Cortex of kidney (tissue), 1 donor: ENCODE results near the gene FAM83C.

Experiments used
- DNase-seq: peaks from one replicate; lab custom pipeline; 2025; lab: John Stamatoyannopoulos, UW

The FAM83C gene

DNA sequence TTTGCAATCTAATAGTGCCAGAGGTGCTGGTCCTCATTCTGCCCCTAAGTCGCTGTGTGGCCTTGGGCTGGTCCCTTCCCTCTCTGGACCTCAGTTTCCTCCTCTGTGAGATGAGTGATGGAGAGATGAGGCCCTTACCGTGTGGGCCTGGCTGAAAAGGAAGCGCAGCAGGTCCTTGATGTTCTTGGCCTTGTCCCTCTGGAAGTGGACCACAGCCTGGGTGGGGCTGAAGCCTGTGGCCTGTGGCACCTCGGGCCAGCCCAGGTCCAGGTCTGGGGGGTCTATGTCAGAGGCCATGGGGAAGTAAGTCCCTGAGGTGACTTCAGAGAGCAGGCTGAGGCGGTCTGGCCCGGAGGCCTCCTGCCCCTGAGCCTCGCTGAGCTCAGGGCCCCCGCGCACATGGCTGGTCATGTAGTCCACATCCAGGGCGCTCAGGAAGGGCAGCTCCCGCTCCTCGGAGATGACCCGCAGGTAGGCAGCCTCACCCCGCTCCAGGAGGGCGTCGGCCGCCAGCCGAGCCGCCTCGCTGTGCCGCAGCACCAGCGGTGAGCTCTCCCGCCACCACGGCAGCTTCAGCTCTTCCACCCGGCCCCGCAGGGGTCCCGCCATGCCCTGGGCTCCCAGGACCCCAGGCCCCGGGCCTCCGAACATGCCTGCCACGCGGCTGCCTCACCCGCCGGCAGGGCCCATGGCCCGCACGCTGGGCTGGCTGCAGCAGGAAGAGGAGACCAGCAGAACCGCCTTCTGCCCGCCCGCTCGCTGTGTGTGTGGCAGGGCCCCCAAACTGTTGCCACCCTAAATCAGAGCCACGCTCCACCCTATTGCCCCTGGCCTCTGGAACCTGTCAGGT is at the start of gene FAM83C:
Gene FAM83C, minus strand, starts transcription at position 772 of the 850 bp plus-strand sequence. Its CDS starts 121 bp downstream, at position 651.
- DNase-seq, result no peak

DNA sequence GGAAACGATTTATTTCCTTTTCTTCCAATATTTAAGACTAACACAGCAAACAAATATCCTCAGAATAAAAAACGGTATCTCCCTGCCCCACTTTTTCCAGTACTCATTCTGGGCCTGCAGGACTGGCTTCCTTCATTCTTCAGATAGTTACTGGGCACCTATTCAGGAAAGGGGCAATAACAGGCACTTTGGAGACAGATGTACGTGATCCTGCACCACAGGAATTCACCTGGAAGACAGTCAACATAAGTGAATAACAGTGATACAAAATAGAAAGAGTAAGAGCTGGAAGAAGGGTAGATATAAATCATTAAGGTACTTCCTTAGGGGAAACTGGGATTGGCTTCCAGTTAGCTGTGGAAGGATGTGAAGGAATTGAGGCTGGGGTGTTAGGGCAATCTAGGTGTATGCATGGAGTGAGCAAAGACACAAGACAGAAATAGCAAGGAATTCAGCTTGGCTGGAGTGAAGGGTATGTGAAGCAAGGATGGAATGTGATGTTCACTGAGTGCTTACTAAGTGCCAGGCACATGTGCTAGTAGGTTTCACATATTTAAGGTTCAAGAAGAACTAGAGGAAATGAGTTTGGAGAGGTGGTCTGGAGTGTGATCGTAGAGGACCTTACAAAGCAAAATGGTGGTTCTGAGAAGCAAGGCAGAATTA is 49.3 kb upstream of the FAM83C start:
- no peak for DNase-seq

DNA sequence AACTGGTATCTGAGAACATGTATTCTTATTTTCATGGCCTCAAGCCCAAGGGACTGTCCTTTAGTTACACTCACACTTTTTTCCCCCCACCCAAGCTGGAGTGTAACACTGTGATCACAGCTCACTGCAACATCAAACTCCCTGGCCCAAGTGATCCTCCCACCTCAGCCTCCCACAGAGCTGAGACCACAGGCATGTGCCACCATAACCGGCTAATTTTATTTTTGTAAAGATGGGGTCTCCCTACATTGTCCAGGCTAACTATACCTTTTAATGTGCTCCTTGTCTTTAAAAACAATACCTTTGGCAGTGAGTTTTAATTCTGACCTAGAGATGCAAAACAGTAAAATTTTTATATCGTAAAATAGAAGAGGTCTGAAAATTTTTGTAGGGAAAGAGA is 48.2 kb upstream of the FAM83C start:
- DNase-seq, result no peak

DNA sequence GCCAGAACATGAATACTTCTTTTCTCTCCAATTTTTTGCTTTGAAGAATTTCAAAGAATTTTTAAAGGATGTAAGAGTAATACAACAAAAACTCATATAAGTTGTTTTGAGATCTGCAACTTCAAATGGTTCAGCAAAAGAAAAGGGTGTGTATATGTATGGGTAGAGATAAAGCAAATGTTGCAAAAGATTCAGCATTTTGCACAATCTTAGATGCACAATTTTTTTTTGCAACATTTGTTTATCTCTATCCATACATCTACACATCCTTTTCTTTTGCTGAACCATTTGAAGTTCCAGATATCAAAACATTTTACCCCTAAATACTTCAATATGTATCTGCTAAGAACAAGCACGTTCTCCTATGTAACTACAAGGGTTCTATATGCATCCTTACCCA is 47.4 kb upstream of the FAM83C start:
- DNase-seq, result no peak

DNA sequence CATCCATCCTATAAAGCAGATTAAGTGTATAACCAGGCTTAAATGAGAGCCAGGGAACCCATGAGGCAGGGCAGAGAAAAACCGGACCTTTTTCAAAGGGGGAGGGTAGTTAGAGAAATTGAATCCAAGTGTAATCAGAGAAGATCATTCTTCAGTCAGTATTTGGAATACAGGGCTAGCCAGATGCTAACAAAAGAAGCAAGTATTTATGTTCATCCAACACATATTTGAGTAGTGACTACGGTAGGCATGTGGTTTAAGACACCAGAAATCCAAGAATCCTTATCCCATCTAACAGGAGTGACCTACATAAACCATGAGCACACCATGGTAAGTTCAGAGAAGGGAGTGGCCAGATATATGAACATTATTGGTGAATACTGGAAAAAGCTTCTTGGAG is 46.8 kb upstream of the FAM83C start:
- no peak for DNase-seq

DNA sequence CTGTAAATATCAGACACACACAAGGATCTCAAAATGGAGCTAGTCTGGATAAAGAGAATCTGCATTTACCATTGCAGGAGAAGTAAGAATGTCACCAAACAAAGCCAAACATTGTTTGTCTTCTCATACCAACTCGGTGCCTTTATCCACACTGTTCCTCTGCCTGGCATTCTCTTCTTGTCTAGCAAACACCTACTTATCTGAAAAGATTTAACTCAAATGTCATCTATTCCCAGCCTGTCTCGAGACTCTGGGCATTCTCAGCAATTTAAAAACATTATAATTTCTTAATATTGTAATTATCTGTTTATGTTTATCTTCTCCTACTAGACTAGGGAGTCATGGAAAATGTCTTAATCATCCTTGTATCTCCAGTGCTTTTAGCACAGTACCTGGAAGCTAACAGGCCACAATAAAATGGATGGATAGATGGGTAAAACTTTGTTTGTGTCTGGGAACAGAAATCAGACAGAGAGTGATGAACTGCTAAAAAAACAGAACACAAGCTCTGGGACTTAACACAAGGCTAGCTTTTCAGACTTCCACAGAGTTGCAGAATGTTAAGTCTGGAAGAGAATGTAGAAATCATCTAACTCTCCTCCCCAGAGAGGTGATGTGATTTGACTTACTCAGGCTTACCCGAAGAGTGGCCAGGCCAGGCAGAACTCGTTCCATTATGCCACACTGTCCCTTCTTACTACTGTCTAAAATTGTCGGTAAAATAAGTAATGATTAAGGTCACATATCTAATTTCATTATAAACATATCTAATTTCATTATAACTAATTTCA is 42.3 kb upstream of the FAM83C start:
- DNase-seq, result no peak

DNA sequence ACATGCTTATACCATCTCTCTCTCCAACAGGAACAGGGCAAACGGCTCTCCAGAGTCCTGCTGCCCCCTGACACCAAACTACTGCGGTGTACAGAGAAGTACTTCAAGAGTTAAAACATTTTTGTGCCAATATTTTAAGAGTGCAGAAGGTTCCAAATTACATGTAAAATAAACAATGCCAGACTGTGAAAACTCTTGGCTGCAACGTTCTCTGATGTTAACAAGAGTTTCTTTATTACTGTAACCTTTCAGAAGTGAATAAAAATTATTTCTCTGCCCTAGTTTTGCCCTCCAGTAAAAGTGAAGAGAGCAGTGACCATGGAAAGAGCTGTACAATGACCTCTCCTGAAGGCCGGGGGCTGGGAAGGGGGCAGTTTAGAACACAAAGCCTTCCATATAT is 41.4 kb upstream of the FAM83C start:
- no peak for DNase-seq

DNA sequence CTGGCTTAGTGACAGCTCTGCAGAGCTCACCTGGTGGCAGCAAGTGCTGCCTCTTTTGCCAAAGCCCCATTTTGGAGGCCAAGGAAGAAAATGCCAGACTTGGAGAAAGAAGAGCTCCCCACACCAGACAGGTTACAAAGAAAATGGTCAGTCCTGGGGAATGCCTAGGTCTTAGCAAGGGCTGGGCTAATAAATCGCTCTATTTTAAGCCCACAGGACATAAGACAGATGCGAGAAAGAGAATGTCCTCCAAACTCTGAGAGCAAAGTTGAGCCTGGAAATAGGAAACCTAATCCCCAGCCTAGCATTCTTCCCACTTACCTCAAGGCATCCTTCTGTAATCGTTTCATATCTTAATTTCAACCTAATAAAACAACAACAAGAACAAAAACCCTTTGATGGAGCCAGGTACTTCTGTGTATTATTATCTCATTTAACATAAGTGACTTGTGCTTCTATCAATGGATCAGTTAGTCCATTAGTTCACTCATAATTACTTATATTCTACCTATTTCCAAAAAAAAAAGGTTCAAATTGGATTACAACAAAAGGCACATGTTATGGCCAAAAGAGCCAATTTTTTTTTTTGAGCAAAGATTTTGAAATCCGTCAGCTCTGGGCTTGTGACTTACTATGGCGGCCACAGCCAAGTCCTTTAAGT is 40.4 kb upstream of the FAM83C start:
- DNase-seq, result no peak

DNA sequence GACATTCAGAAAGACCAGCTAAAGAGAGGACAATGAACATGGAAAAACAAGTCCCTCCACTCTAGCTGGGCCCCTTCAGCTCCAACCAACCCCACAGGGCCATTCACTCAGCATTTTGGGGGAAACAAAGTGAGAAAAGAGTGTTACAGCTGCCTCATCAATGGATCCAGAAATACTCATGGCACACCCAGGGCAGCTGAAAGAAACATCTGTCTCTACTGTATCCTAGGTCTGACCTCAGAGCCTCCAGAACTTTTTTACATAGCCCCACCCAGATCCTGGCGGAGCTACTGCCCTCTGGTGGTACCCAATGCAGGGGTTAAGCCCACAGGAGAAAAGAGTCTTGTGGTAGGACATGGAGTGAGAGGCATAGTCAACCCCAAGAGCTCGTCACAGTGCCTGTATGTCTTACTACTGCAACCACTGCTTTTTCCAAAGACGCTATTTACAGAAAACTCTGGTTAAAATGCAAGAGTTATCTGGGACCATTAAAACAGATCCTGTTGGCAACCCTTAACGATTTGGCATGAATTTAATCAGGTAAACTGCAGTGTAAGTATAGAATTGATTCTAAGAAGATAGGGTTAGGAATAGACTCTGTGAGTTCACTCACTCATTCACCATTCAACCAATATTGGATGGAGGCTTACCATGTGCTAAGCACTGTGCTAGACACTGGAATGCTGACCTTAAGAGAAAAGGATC is 37.4 kb upstream of the FAM83C start:
- DNase-seq, result no peak

DNA sequence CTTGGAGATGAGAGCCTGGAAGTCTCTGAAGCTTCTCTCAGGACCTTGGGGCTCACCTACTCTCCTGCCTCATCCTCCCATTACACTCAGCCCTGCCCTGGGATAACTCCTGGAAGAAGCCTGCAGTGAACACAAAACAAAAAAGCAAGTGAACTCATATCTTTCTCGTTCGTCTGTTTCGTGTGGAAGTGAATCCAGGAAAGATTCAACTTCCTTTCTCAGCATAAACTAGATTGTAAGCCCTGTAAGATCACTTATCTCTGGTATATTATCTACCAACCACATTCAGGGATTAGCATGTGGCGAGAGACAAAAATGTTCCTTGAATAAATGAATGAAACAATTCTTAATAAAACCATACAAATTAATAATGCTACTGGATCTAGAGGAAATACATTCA is 36.5 kb upstream of the FAM83C start:
- no peak for DNase-seq

DNA sequence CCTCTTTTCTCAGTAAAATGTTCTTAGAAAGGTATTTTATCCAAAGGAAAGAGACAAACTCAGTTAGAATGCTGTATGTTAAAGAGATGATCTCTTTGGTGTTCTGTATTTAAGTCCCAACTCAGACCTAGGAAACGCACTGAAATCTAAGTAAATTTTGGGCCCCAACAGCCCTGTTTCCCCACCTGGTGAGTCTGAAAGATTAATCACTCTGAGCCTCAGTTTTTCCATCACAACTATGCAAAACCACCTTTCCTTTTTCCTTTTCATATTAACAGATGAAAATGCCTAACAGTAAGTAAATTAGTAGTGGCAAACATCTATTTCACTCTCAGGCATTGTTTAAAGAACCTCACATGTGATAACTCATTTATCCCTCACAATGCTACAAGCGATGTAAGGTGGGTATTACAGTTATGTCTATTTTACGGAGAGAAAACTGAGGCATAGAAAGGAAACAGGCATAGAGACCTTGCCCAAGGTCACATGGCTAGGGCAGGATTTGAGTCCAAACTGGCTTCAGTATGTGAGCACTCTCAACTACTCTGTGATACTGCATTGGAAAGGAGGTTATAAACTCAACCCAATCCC is 36.0 kb upstream of the FAM83C start:
- DNase-seq, result no peak

DNA sequence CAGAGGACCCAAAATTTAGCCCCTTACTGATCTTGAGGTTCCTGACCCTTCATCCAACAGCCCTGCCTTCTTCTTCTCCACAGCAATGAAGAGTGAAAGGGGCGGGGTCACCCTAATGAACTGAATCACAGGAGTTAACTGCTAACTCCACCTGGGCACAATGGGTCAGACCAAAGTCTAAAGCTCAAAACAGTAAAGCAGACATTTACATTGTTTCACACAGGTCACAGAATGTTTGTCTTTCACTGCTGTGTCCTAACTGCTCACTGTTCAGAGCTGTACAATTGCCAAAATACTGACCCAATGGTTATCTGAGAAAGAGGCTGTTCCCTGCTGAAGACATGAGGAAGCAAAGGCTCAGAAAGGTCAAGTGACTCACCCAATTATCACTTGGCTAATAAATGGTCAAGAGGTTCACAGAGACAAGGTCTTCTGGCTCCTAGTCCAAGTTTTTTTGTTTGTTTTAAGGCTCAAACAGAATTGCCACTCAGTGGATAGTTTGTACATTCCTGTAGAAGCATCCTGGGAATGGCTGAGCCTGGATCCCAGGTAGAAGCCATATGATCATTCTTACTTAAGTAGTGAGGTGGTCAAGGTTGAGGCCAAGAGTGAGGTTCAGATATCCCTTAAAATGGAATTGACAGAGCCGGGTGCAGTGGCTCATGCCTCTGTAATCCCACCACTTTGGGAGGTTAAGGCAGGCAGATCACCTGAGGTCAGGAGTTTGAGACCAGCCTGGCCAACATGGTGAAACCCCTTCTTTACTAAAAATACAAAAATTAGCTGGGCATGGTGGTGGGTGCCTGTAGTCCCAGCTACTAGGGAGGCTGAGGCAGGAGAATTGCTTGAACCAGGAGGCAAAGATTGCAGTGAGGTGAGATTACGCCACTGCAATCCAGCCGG is 35.1 kb upstream of the FAM83C start:
- DNase-seq, result no peak

DNA sequence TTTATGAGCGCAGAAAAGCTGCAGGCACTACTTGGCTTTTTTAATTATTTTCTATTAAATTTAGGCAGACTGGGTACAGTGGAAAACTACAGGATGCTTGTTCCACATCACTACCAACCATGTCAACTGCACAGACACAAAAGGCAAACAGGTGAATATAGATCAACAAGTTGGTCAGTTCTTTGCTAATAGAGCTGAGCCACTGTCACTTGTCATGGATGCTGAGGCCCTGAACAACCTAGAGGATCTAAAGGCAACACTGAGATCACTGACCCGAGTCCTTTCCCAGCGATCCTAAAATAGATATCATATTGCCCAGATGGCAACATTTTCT is 34.5 kb upstream of the FAM83C start:
- no peak for DNase-seq

DNA sequence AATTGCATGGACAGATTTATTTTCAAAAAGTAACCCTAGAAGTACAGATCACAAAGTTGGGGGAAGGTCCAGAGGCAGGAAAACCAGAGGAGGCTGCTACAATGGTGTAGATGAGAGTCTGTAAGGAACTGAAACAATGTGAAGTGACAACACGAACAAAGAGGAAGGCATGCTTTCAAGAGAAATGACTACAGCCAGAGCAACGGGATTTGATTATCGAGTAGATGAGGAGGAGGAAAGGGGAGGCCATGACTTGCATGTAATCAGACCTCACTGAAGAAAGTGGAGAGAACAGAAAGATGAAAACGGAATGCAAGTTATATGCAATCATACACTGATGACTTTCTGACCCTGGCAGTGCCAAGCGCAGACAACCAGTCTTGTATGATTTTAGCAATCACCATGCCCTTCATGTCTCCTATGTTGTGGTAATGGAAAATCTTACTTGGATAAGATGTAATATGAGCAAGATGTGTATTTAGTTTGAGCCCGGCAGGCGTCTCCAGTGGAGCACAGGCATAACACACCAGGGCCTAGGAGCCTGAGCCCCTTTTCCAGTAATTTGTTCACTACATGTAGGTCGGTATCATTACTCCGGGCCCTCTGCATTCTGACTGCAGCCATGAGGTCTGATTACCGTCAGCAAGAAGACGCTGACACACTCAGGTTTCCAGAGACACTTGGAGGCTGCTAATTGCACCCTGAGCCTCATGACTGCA is 34.0 kb upstream of the FAM83C start:
- DNase-seq, result no peak

DNA sequence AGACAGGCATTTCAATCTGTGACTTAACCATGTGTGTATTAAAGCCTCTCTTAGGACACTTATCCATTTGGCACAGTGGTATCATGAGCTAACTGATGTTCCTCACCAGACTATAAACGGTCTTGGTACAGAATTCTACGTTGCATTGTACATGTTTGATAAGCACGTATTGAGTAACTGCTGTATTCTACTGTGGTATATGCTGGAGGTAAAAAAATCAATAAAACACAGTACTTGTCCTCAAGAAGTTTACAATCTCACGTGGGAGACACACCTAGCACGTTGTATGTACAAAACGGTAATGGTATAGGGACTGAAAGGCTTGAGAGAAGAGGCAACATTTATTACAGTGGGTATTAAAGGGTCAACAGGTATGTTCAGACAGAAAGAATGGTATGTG is 33.2 kb upstream of the FAM83C start:
- DNase-seq, result no peak

DNA sequence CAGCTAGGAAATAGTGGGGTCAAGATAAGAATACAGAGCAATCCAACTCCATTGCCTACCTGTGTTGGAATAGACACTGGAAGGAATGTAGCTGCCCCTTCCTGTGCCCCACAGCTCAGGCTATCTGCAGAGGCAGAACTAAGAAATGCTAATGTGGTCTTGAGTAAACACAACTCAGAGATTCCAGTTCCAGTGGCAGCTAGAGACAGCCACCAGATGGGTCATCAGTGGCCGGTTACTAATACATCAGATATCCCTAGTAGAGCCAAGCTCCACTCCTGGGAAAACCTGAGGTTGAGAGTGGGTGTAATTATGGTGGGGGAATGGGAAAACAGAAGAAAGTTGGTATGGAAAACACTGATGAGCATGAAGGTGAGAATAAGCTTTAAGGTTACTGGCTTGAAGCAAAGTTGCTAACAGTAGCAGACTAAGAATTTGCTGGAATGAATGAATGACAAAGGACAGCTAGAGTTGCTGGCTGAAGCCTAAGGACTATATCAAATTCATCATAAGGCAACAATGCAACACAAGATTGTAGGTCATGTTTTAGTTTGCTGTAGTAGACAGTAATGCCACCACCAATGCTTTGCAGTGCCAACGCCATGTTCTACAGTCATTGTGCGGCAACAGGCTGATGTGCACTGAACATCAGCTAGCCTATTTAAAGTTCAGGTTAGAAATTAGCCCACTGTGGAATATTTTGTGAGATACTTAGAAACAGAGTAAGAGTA is 28.3 kb upstream of the FAM83C start:
- DNase-seq, result no peak

DNA sequence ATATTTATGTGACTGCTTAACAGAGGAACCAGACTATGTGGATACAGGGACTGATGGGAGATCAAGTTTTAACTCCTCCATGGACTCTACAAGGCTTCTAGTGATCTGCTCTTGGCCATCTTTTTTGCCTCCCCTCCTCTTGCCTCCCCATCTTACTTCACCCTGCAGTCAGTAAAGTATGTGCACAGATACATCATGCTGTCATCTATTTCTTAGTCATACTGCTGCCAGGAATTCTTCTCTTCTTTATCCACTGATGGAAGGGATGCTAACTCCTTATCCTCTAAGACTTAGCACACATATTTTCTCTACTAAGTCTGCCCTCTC is 27.6 kb upstream of the FAM83C start:
- no peak for DNase-seq

DNA sequence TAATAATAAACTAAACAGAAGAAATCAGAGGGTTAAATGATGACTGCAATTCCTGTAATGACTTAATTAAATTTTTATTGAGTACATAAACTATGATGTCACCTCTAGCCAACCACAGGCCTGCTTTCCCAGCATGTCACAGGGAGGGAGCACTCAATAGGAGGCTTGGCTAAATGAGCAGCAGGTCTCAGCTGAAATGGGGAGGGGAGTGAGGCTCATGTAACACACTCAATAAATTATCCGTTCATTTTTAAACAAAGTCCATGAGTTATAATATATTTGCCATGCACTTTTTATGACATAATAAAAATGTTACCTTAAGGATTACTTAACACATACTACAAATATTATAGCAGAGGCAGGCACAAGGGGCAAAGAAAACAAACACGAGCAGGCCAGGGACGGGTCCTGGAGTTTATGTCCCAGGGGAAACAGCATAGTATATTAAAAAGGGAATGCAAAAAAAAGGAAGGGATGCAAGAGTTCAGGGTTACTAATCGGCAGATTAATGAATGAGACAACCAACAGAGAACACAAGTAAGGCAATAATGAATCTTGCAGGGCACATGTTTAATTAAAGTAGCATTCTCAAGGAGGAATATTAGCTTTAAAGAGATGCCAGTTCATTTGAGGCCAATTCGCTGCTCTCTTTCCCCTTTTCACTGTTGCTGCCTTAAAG is 27.1 kb upstream of the FAM83C start:
- no peak for DNase-seq
